ENCODE data around the gene NCOA5. TPM values are rescaled to one million over a fixed set of nuclear protein-coding genes. Genes with fewer than 3 reads are reported as not detected.
A peak's percentile ranks its signal among the peaks of the same experiment; 100 is the strongest.
"Not testable (repeated sequence)": the region's sequence is repeated elsewhere in the genome, so short reads cannot be mapped to it uniquely, and the experiment has no call there.

NCOA5 gene
- total RNA-seq, 1 donor from 2014 or later: 20.9 TPM

GRCh38 chr20:46104262-46104661 is 14.5 kb upstream of the NCOA5 start:
- no peak for DNase-seq (ENCODE audit: low read depth)
- TF ChIP-seq CTCF (conservative IDR thresholded peaks at IDR 0.05; ENCODE audit: low read depth, low read length): no peak
- no peak overlapping the region for H3K4me3 ChIP-seq (ENCODE audit: low read depth, low read length)

GRCh38 chr20:46102940-46103339 is 13.2 kb upstream of the NCOA5 start:
- no peak overlapping the region for H3K4me3 ChIP-seq (ENCODE audit: low read depth, low read length)
- no peak for DNase-seq (ENCODE audit: low read depth)
- no peak for TF ChIP-seq CTCF (conservative IDR thresholded peaks at IDR 0.05; ENCODE audit: low read depth, low read length)

- no peak for TF ChIP-seq CTCF (conservative IDR thresholded peaks at IDR 0.05; ENCODE audit: low read depth, low read length)
- DNase-seq (ENCODE audit: low read depth): no peak
- H3K4me3 ChIP-seq (ENCODE audit: low read depth, low read length): no peak overlapping the region
These were observed 12.2 kb upstream of the NCOA5 start for GRCh38 chr20:46101957-46102356.

GRCh38 chr20:46100988-46101387 is 11.2 kb upstream of the NCOA5 start:
- no peak for TF ChIP-seq CTCF (conservative IDR thresholded peaks at IDR 0.05; ENCODE audit: low read depth, low read length)
- DNase-seq (ENCODE audit: low read depth): no peak
- H3K4me3 ChIP-seq (ENCODE audit: low read depth, low read length): no peak overlapping the region

GRCh38 chr20:46100444-46100843 is 10.7 kb upstream of the NCOA5 start:
- H3K4me3 ChIP-seq (ENCODE audit: low read depth, low read length); DNase-seq (ENCODE audit: low read depth): not testable (repeated sequence)

GRCh38 chr20:46099491-46100287 is 9.9 kb upstream of the NCOA5 start:
- no peak for DNase-seq (ENCODE audit: low read depth)
- peak; percentile 22 for TF ChIP-seq CTCF (conservative IDR thresholded peaks at IDR 0.05; ENCODE audit: low read depth, low read length)
- peak overlapping the region; percentile 41 for H3K4me3 ChIP-seq (ENCODE audit: low read depth, low read length)

GRCh38 chr20:46093531-46093930 is 3.8 kb upstream of the NCOA5 start:
- peak; percentile 32 for TF ChIP-seq CTCF (conservative IDR thresholded peaks at IDR 0.05; ENCODE audit: low read depth, low read length)
- no peak for DNase-seq (ENCODE audit: low read depth)

GRCh38 chr20:46091622-46092535 is 2.1 kb upstream of the NCOA5 start:
- H3K4me3 ChIP-seq (ENCODE audit: low read depth, low read length); DNase-seq (ENCODE audit: low read depth): not testable (repeated sequence)

More at GRCh38 chr20:46093531-46093930, 3.8 kb upstream of the NCOA5 start:
- H3K4me3 ChIP-seq (ENCODE audit: low read depth, low read length): no peak overlapping the region
